GM12878 (cell line): ENCODE measurements around the gene LMBR1. TPM values are rescaled to one million over a fixed set of nuclear protein-coding genes. Genes with fewer than 3 reads are reported as not detected.

ENCODE experiments used
- ATAC-seq: fragments of 200-7000 bp; cut with Tn5 transposase; 3 replicates; pipeline ENCODE4 v1.9.1; 2020; ENCODE audit warnings: mild to moderate bottlenecking, moderate library complexity
- BruUV-seq: library from RNA; stranded (reverse); fragments of 400-500 nt; replicated peaks from 2 replicates; lab custom pipeline; 2021; lab: Mats Ljungman, UMichigan
- CTCF ChIA-PET: fragments of 300-600 bp; sonication (Branson Sonifier 250); formaldehyde crosslinking; extraction: SDS; loops from one replicate; lab custom pipeline; 2021; ENCODE audit warnings: inconsistent platforms; lab: Yijun Ruan, JAX
- POLR2A ChIA-PET: fragments of 350-600 bp; formaldehyde crosslinking; extraction: SDS; loops from one replicate; lab custom pipeline; 2021; ENCODE audit warnings: inconsistent platforms; lab: Charles Lee
- RAD21 ChIA-PET: fragments of 300-600 bp; sonication (Branson Sonifier 250); formaldehyde crosslinking; loops from one replicate; lab custom pipeline; 2023; ENCODE audit warnings: antibody characterized with exemption; ENCODE audit not compliant: unreplicated experiment; lab: Charles Lee
- SMC1A ChIA-PET: fragments of 300-600 bp; sonication (Branson Sonifier 250); formaldehyde crosslinking; loops from one replicate; lab custom pipeline; 2023; ENCODE audit not compliant: unreplicated experiment, uncharacterized antibody; lab: Charles Lee
- DNase-seq: peaks from one replicate; pipeline ENCODE4 v3.0.0-alpha.2; 2011; ENCODE audit warnings: low read depth, low spot score
- FAIRE-seq: peaks from 3 replicates; lab custom pipeline; 2011; peaks lifted over from hg19 to GRCh38; lab: Jason Lieb, UNC
- H2AFZ ChIP-seq: 2 replicates; pipeline ENCODE4 v1.6.0; 2011; ENCODE audit warnings: low read depth, low read length, control low read depth; ENCODE audit not compliant: control insufficient read depth
- H3K27ac ChIP-seq: 2 replicates; pipeline ENCODE4 v1.5.1; 2011; ENCODE audit warnings: control low read depth; ENCODE audit not compliant: control insufficient read depth, insufficient read depth
- H3K27me3 ChIP-seq, 2 experiments: replicated peaks in 1 of 2; 2 replicates each; pipeline versions ENCODE4 v1.6.0 to v1.6.1; 2011; ENCODE audit warnings: low read length in 1 of 2; ENCODE audit not compliant: control insufficient read depth in 2 of 2, insufficient read depth in 2 of 2
- H3K36me3 ChIP-seq, 2 experiments: 2 replicates each; pipeline ENCODE4 v1.5.1; 2011; ENCODE audit warnings: low read length in 1 of 2; ENCODE audit not compliant: control insufficient read depth in 2 of 2, insufficient read depth in 2 of 2
- H3K4me1 ChIP-seq: 2 replicates; pipeline ENCODE4 v1.6.1; 2011; ENCODE audit warnings: mild to moderate bottlenecking, low read length, moderate library complexity, mixed read lengths; ENCODE audit not compliant: control insufficient read depth, insufficient read depth
- H3K4me2 ChIP-seq: 2 replicates; pipeline ENCODE4 v1.6.0; 2011; ENCODE audit warnings: control low read depth; ENCODE audit not compliant: control insufficient read depth, insufficient read depth
- H3K4me3 ChIP-seq: fragments of 200-600 bp; sonication (generic); 2 replicates; pipeline ENCODE4 v1.5.1; 2016
- H3K79me2 ChIP-seq: 2 replicates; pipeline ENCODE4 v1.6.0; 2011; ENCODE audit warnings: low read length; ENCODE audit not compliant: control insufficient read depth, insufficient read depth
- H3K9ac ChIP-seq: 2 replicates; pipeline ENCODE4 v1.8.0; 2011; ENCODE audit warnings: low read length, control low read depth, mixed read lengths; ENCODE audit not compliant: control insufficient read depth, insufficient read depth
- H3K9me3 ChIP-seq: replicated peaks from 3 replicates; pipeline ENCODE4 v1.5.1; 2011; ENCODE audit warnings: mild to moderate bottlenecking, low read length; ENCODE audit not compliant: control insufficient read depth, insufficient read depth
- H4K20me1 ChIP-seq: 2 replicates; pipeline ENCODE4 v1.6.0; 2011; ENCODE audit not compliant: control insufficient read depth, insufficient read depth
- ELK1 ChIP-seq: IDR thresholded peaks from 2 replicates; pipeline ENCODE4 v1.6.1; 2012; ENCODE audit warnings: low read depth, low read length, improper control_type of control experiment
- HCFC1 ChIP-seq: fragments of 150-350 bp; IDR thresholded peaks from 2 replicates; pipeline ENCODE4 v1.6.1; 2014; ENCODE audit warnings: low read length
- IKZF1 ChIP-seq: fragments of 450-650 bp; conservative IDR thresholded peaks from 2 replicates; pipeline ENCODE4 v1.6.1; 2017; ENCODE audit warnings: antibody characterized with exemption, mild to moderate bottlenecking
- IRF5 ChIP-seq: fragments of 450-650 bp; IDR thresholded peaks from 2 replicates; pipeline ENCODE4 v1.6.1; 2017; ENCODE audit warnings: borderline replicate concordance
- KLF5 ChIP-seq: fragments of 450-650 bp; IDR thresholded peaks from 2 replicates; pipeline ENCODE4 v1.6.1; 2014; ENCODE audit warnings: mild to moderate bottlenecking; ENCODE audit not compliant: partially characterized antibody
- RUNX3 ChIP-seq: IDR thresholded peaks from 2 replicates; pipeline ENCODE4 v1.6.1; 2012; ENCODE audit warnings: low read length, inconsistent platforms
- WGBS: methylation state at CpG from one replicate; pipeline ENCODE4 v1.1.6; 2016; ENCODE audit warnings: low lambda C conversion rate; ENCODE audit not compliant: insufficient replicate concordance, insufficient coverage; ENCODE audit errors: missing lambda C conversion rate; 5-methylcytosine and 5-hydroxymethylcytosine counted together
- in situ Hi-C: fragments of 300-500 bp; cut with MboI; formaldehyde crosslinking; loops from 9 replicates; pipeline ENCODE4 v1.14.3; 2018; ENCODE audit warnings: mixed read lengths
- intact Hi-C: fragments of 100-400 bp; cut with micrococcal nuclease; formaldehyde crosslinking; loops from one replicate; pipeline ENCODE4 v1.14.2; 2022; ENCODE audit not compliant: unreplicated experiment
- polyA plus RNA-seq, 11 experiments: library from polyadenylated mRNA; depleted of rRNA in 4 of 11; unstranded in 6 of 11; stranded (reverse) in 5 of 11; fragments of >200 nt; fragmentation: Nextera tagmentation in 4 of 11; fragmentation: Illumina TruSeq in 1 of 11; extraction: Ambion mirVana in 4 of 11; extraction: Trizol in 1 of 11; gene quantifications; 1 replicate in 1 of 11; 2 replicates in 10 of 11; pipeline versions ENCODE4 v1.2.1 to v1.2.3, GENCODE V29; 2011 to 2016; ENCODE audit warnings: inconsistent platforms in 2 of 11, missing spikeins in 2 of 11, low read depth in 1 of 11
- total RNA-seq, 4 experiments: library from RNA; depleted of rRNA in 3 of 4; stranded (reverse); fragments of >200 nt in 3 of 4; fragmentation: Illumina TruSeq in 1 of 4; extraction: Trizol in 1 of 4; gene quantifications; 2 replicates each; pipeline versions ENCODE4 v1.2.1 to v1.2.3, GENCODE V29; 2013 to 2021

Gene LMBR1
- total and polyA plus RNA-seq, 10 of the 15 experiments (the other 5 are each of a cell fraction or from before 2014, with no cell fraction given), result 4.0 to 63.5 (median 28.8) TPM

- CTCF ChIA-PET, result interaction anchor here (2.7 kb wide), 1 partner anchor 28 kb away, joined by 5 read pairs; the partner anchor contains the start of gene RNF32
- H3K36me3 ChIP-seq, result peaks cover 0 to 3% of the 10 kb centered on the region in 2 experiments; a peak in 2 of 4 replicates
- H3K4me2 ChIP-seq, result no peak overlapping the region
- no TSS peak for BruUV-seq
- SMC1A ChIA-PET, result no interaction called here
- H3K79me2 ChIP-seq, result no peaks in the 10 kb centered on the region
- RAD21 ChIA-PET, result no interaction called here
- H2AFZ ChIP-seq, result no peak overlapping the region
- DNase-seq (no peak), ATAC-seq (no peak), FAIRE-seq (no peak)
- in situ Hi-C loops (no loop called here), intact Hi-C loops (no loop called here)
- 96% methylated on average over 18 of the region's 19 CpGs for WGBS
- H4K20me1 ChIP-seq, result no peaks in the 10 kb centered on the region
- H3K27ac ChIP-seq, result no peak overlapping the region
- POLR2A ChIA-PET, result no interaction called here
- no peaks in the 10 kb centered on the region for H3K27me3 ChIP-seq
- TF ChIP-seq IRF5 (no peak), IKZF1 (no peak), RUNX3 (no peak), KLF5 (no peak), ELK1 (no peak), HCFC1 (no peak)
- H3K9ac ChIP-seq, result no peak overlapping the region
- H3K9me3 ChIP-seq, result no peaks in the 10 kb centered on the region
- H3K4me1 ChIP-seq, result no peaks in the 10 kb centered on the region
- H3K4me3 ChIP-seq, result no peak overlapping the region
These were observed 223.8 kb downstream of the LMBR1 start for GRCh38 chr7:156669035-156669828.
